H1 (cell line): Measurements from ENCODE around the gene SKIDA1. TPM values are rescaled to one million over a fixed set of nuclear protein-coding genes. Genes with fewer than 3 reads are reported as not detected.
A peak's percentile ranks its signal among the peaks of the same experiment; 100 is the strongest.

Source experiments
- CTCF ChIA-PET: fragments of 300-600 bp; sonication (Branson Sonifier 250); formaldehyde crosslinking; loops from one replicate; lab custom pipeline; 2021; ENCODE audit not compliant: partially characterized antibody; lab: Charles Lee
- POLR2A ChIA-PET: fragments of 300-600 bp; sonication (Branson Sonifier 250); formaldehyde crosslinking; loops from one replicate; lab custom pipeline; 2021; ENCODE audit warnings: inconsistent platforms; ENCODE audit not compliant: partially characterized antibody; lab: Charles Lee
- DNase-seq, 2 experiments: peaks; one replicate each; pipeline versions ENCODE4 v3.0.0 to v3.0.0-alpha.2; 2010 to 2022; ENCODE audit warnings: low spot score in 2 of 2, low read depth in 1 of 2, mixed read lengths in 1 of 2
- FAIRE-seq: peaks from 2 replicates; lab custom pipeline; 2011; peaks lifted over from hg19 to GRCh38; lab: Jason Lieb, UNC
- H2AFZ ChIP-seq: 2 replicates; pipeline ENCODE4 v1.8.1; 2012; ENCODE audit warnings: low read length, inconsistent platforms
- H2AK5ac ChIP-seq: 2 replicates; pipeline ENCODE4 v1.6.1; 2013; ENCODE audit warnings: low read depth, low read length
- H2BK120ac ChIP-seq: replicated peaks from 2 replicates; pipeline ENCODE3; 2013; ENCODE audit warnings: low read depth, low read length, inconsistent platforms
- H2BK12ac ChIP-seq: 2 replicates; pipeline ENCODE4 v1.6.1; 2013; ENCODE audit warnings: low read depth, low read length
- H2BK15ac ChIP-seq: 2 replicates; pipeline ENCODE4 v1.6.1; 2013; ENCODE audit warnings: low read length
- H2BK20ac ChIP-seq: 2 replicates; pipeline ENCODE4 v1.6.1; 2013; ENCODE audit warnings: low read length
- H2BK5ac ChIP-seq: 2 replicates; pipeline ENCODE4 v1.6.1; 2013; ENCODE audit warnings: low read depth, low read length
- H3K14ac ChIP-seq: 2 replicates; pipeline ENCODE4 v1.6.1; 2013; ENCODE audit warnings: inconsistent platforms; ENCODE audit not compliant: insufficient read length
- H3K18ac ChIP-seq: 2 replicates; pipeline ENCODE4 v1.6.1; 2013; ENCODE audit warnings: low read length; ENCODE audit errors: extremely low read depth
- H3K23ac ChIP-seq: 2 replicates; pipeline ENCODE4 v1.6.1; 2013; ENCODE audit warnings: inconsistent platforms; ENCODE audit not compliant: insufficient read length
- H3K23me2 ChIP-seq: 2 replicates; pipeline ENCODE4 v1.6.1; 2013; ENCODE audit warnings: low read depth, low read length
- H3K27ac ChIP-seq: 2 replicates; pipeline ENCODE4 v1.6.1; 2011; ENCODE audit warnings: low read depth, low read length, inconsistent platforms
- H3K27me3 ChIP-seq, 4 experiments: replicated peaks in 1 of 4; 1 replicate in 1 of 4; 2 replicates in 3 of 4; pipeline versions ENCODE4 v1.6.1 to v1.8.1; 2011 to 2013; ENCODE audit warnings: low read length in 3 of 4, mild to moderate bottlenecking in 3 of 4, inconsistent platforms in 2 of 4, mixed read lengths in 2 of 4, moderate library complexity in 1 of 4; ENCODE audit not compliant: control insufficient read depth in 3 of 4, insufficient read depth in 3 of 4; ENCODE audit errors: extremely low read depth in 1 of 4
- H3K36me3 ChIP-seq, 4 experiments: 2 replicates each; pipeline versions ENCODE4 v1.6.1 to v1.8.1; 2011 to 2013; ENCODE audit warnings: mild to moderate bottlenecking in 4 of 4, low read length in 3 of 4, moderate library complexity in 2 of 4, control low read depth in 1 of 4, inconsistent platforms in 1 of 4; ENCODE audit not compliant: insufficient read depth in 4 of 4, control insufficient read depth in 2 of 4
- H3K4ac ChIP-seq: replicated peaks from 2 replicates; pipeline ENCODE3; 2013; ENCODE audit warnings: low read length, low read depth, mixed read lengths, inconsistent platforms; ENCODE audit not compliant: insufficient read length
- H3K4me1 ChIP-seq, 4 experiments: replicated peaks in 1 of 4; 1 replicate in 1 of 4; 2 replicates in 3 of 4; pipeline versions ENCODE4 v1.6.1 to v1.8.1; 2011 to 2013; ENCODE audit warnings: low read length in 3 of 4, inconsistent platforms in 2 of 4, mixed read lengths in 1 of 4; ENCODE audit not compliant: insufficient read depth in 4 of 4, control insufficient read depth in 3 of 4
- H3K4me2 ChIP-seq, 2 experiments: 2 replicates each; pipeline versions ENCODE4 v1.6.1 to v1.8.1; 2011 to 2013; ENCODE audit warnings: low read depth in 2 of 2, low read length in 2 of 2, control low read depth in 1 of 2, inconsistent platforms in 1 of 2, mild to moderate bottlenecking in 1 of 2; ENCODE audit not compliant: insufficient read depth in 1 of 2
- H3K4me3 ChIP-seq, 4 experiments: fragments of 200-600, 300-600 bp in 1 of 4; sonication (generic), shearing (Covaris generic), sonication (Bioruptor Twin) in 1 of 4; 2 replicates each; pipeline versions ENCODE4 v1.5.1 to v1.8.1; 2011 to 2016; ENCODE audit warnings: low read length in 4 of 4, low read depth in 3 of 4, control low read depth in 2 of 4, inconsistent platforms in 2 of 4, mild to moderate bottlenecking in 2 of 4, mixed read lengths in 1 of 4, moderate library complexity in 1 of 4; ENCODE audit not compliant: insufficient read depth in 2 of 4; ENCODE audit errors: extremely low read depth in 1 of 4
- H3K56ac ChIP-seq: replicated peaks from 2 replicates; pipeline ENCODE3; 2013; ENCODE audit warnings: low read depth, mild to moderate bottlenecking, mixed read lengths, low read length, inconsistent platforms; ENCODE audit not compliant: insufficient read length
- H3K79me1 ChIP-seq: 2 replicates; pipeline ENCODE4 v1.6.1; 2013; ENCODE audit warnings: low read depth, low read length, control low read depth
- H3K79me2 ChIP-seq, 2 experiments: 2 replicates each; pipeline versions ENCODE4 v1.6.1 to v1.8.1; 2012 to 2013; ENCODE audit warnings: low read length in 2 of 2, mild to moderate bottlenecking in 2 of 2, inconsistent platforms in 1 of 2; ENCODE audit not compliant: insufficient read depth in 2 of 2, control insufficient read depth in 1 of 2
- H3K9ac ChIP-seq, 4 experiments: replicated peaks in 1 of 4; 1 replicate in 1 of 4; 2 replicates in 3 of 4; pipeline versions ENCODE4 v1.6.1 to v1.8.1; 2011 to 2013; ENCODE audit warnings: low read depth in 3 of 4, low read length in 3 of 4, control low read depth in 2 of 4, mild to moderate bottlenecking in 2 of 4, moderate library complexity in 2 of 4, inconsistent platforms in 1 of 4; ENCODE audit errors: extremely low read depth in 1 of 4
- H3K9me3 ChIP-seq, 2 experiments: 2 replicates each; pipeline versions ENCODE4 v1.6.1 to v1.8.1; 2012 to 2013; ENCODE audit warnings: mild to moderate bottlenecking in 2 of 2, moderate library complexity in 2 of 2, control low read depth in 1 of 2, inconsistent platforms in 1 of 2, low read depth in 1 of 2, low read length in 1 of 2, mixed read lengths in 1 of 2; ENCODE audit not compliant: insufficient read depth in 2 of 2
- H4K20me1 ChIP-seq, 2 experiments: replicated peaks in 1 of 2; 2 replicates each; pipeline versions ENCODE3 to v1.8.1; 2011 to 2013; ENCODE audit warnings: inconsistent platforms in 2 of 2, low read length in 2 of 2, mild to moderate bottlenecking in 1 of 2; ENCODE audit not compliant: insufficient read depth in 2 of 2, control insufficient read depth in 1 of 2
- H4K5ac ChIP-seq: 2 replicates; pipeline ENCODE4 v1.6.1; 2013; ENCODE audit warnings: low read length, low read depth, mixed read lengths, inconsistent platforms; ENCODE audit not compliant: insufficient read length
- H4K8ac ChIP-seq: 2 replicates; pipeline ENCODE4 v1.8.0; 2013; ENCODE audit warnings: mild to moderate bottlenecking, moderate library complexity, low read length, inconsistent platforms; ENCODE audit not compliant: insufficient read depth; ENCODE audit errors: extremely low read depth
- H4K91ac ChIP-seq: replicated peaks from 2 replicates; pipeline ENCODE3; 2013; ENCODE audit warnings: low read length, mixed read lengths, inconsistent platforms; ENCODE audit not compliant: insufficient read length
- CBX8 ChIP-seq: fragments of 300-800, 300-1000 bp; sonication (generic); IDR thresholded peaks from 2 replicates; pipeline ENCODE4 v1.7.1; 2016; ENCODE audit warnings: low read depth, low read length, borderline replicate concordance
- CHD2 ChIP-seq: IDR thresholded peaks from 2 replicates; pipeline ENCODE4 v1.6.1; 2012; ENCODE audit warnings: low read length, improper control_type of control experiment
- CREB1 ChIP-seq: IDR thresholded peaks from 2 replicates; pipeline ENCODE4 v1.6.1; 2012; ENCODE audit warnings: inconsistent platforms
- EZH2 ChIP-seq: fragments of 200-600 bp; sonication (generic); IDR thresholded peaks from 2 replicates; pipeline ENCODE4 v1.7.1; 2012; ENCODE audit warnings: low read depth, mild to moderate bottlenecking, moderate library complexity, low read length, inconsistent platforms; ENCODE audit not compliant: severe bottlenecking
- HDAC2 ChIP-seq, 2 experiments: fragments of 300-600 bp in 1 of 2; sonication (generic) in 1 of 2; IDR thresholded peaks; 2 replicates each; pipeline ENCODE4 v1.6.1; 2011 to 2012; ENCODE audit warnings: low read depth in 2 of 2, low read length in 2 of 2, mild to moderate bottlenecking in 2 of 2, moderate library complexity in 2 of 2, borderline replicate concordance in 1 of 2, inconsistent platforms in 1 of 2
- KDM1A ChIP-seq: fragments of 200-600, 300-600 bp; sonication (generic); IDR thresholded peaks from 2 replicates; pipeline ENCODE4 v1.7.1; 2016; ENCODE audit warnings: mild to moderate bottlenecking, low read length, borderline replicate concordance
- POLR2A ChIP-seq, 2 experiments: IDR thresholded peaks; 1 replicate in 1 of 2; 2 replicates in 1 of 2; pipeline ENCODE4 v1.6.1; 2011; ENCODE audit warnings: low read depth in 2 of 2, low read length in 2 of 2, mild to moderate bottlenecking in 2 of 2; ENCODE audit errors: control extremely low read depth in 1 of 2
- RBBP5 ChIP-seq: IDR thresholded peaks from 2 replicates; pipeline ENCODE4 v1.7.1; 2012; ENCODE audit warnings: low read depth, mild to moderate bottlenecking, inconsistent platforms, low read length, moderate library complexity, borderline replicate concordance
- TAF1 ChIP-seq: IDR thresholded peaks from 2 replicates; pipeline ENCODE4 v1.6.1; 2011; ENCODE audit warnings: mild to moderate bottlenecking, low read depth, low read length
- USF2 ChIP-seq: IDR thresholded peaks from 2 replicates; pipeline ENCODE4 v1.6.1; 2011; ENCODE audit warnings: low read length, improper control_type of control experiment
- WGBS, 2 experiments: shearing (Covaris generic) in 1 of 2; methylation state at CpG; one replicate each; pipeline versions ENCODE4 v1.1.6 to v1.1.7; 2013 to 2015; ENCODE audit warnings: low lambda C conversion rate in 2 of 2, mixed read lengths in 2 of 2, inconsistent platforms in 1 of 2, low coverage in 1 of 2, missing lambda C conversion rate in 1 of 2; ENCODE audit not compliant: insufficient replicate concordance in 2 of 2, insufficient coverage in 1 of 2, insufficient read length in 1 of 2; ENCODE audit errors: extremely low coverage in 1 of 2, missing lambda C conversion rate in 1 of 2; 5-methylcytosine and 5-hydroxymethylcytosine counted together
- polyA plus RNA-seq, 7 experiments: library from polyadenylated mRNA; depleted of rRNA in 3 of 7; stranded (reverse) in 5 of 7; unstranded in 2 of 7; fragments of >200 nt in 5 of 7; fragments of 200-250 nt in 2 of 7; gene quantifications; 1 replicate in 5 of 7; 2 replicates in 1 of 7; 4 replicates in 1 of 7; pipeline versions ENCODE4 v1.2.1 to v1.2.3, GENCODE V29; 2011 to 2013; ENCODE audit warnings: missing spikeins in 2 of 7, mixed read lengths in 2 of 7
- total RNA-seq: library from RNA; stranded (reverse); fragmentation: NEBNext Ultra II Directional; extraction: Animal tissue kit (Norgen Biotek cat#: 25700); gene quantifications from 2 replicates; pipeline ENCODE4 v1.2.1, GENCODE V29; 2021
- TF ChIP-seq, protein P1 (sequence below): IDR thresholded peaks from 2 replicates; pipeline ENCODE4 v1.6.1; 2011; ENCODE audit warnings: low read depth, mild to moderate bottlenecking, low read length; ENCODE audit not compliant: insufficient read depth

The SKIDA1 gene
- total and polyA plus RNA-seq, 2 of the 8 experiments (the other 6 are each of a cell fraction or from before 2014, with no cell fraction given) = 1.5 to 8.0 TPM

GRCh38 chr10:21535494-21535965, 10.0 kb upstream of the SKIDA1 start:
- ChIA-PET CTCF (interaction anchor here (1.9 kb wide), 1 partner anchor 197 kb away, joined by 11 read pairs; no protein-coding TSS in a partner anchor), POLR2A (interaction anchor here (0.7 to 2.4 kb wide), 10 partner anchors 9 to 39 kb away, joined by 3 to 7 read pairs (median 4); no protein-coding TSS in a partner anchor)
- peaks cover 3% of the 10 kb centered on the region; the same call in 1 of the 2 replicates for H3K79me1 ChIP-seq
- H3K27me3 ChIP-seq = no peaks in the 10 kb centered on the region
- H3K18ac ChIP-seq = 0 out of 2 replicates have a peak overlapping the region, but pooled peaks have one; percentile 71
- no peaks in the 10 kb centered on the region for H3K9me3 ChIP-seq
- peak overlapping the region; percentile 15 for H4K5ac ChIP-seq
- WGBS, 2 experiments = 34% methylated on average over 9 of the region's 9 CpGs; no CpG with 5 or more reads in 1 of the 2 experiments
- H4K91ac ChIP-seq = peak overlapping the region; percentile 4
- peak overlapping the region; percentile 89 for H2BK120ac ChIP-seq
- no peak overlapping the region for H4K8ac ChIP-seq
- H3K4me3 ChIP-seq = peak overlapping the region; percentile 63 to 65 (median 64)
- H3K36me3 ChIP-seq = peaks cover 3 to 38% (median 13%) of the 10 kb centered on the region in 4 experiments; a peak in 6 of 8 replicates
- FAIRE-seq (no peak), DNase-seq (no peak)
- no peak overlapping the region for H2BK12ac ChIP-seq
- no peak overlapping the region for H2BK5ac ChIP-seq
- no peaks in the 10 kb centered on the region for H4K20me1 ChIP-seq
- no peak overlapping the region for H2AK5ac ChIP-seq
- peaks cover 4% of the 10 kb centered on the region; the same call in 1 of the 2 replicates for H3K23me2 ChIP-seq
- no peak overlapping the region for H3K27ac ChIP-seq
- H3K79me2 ChIP-seq = peaks cover 8 to 78% of the 10 kb centered on the region in 2 experiments; a peak in 3 of 4 replicates
- no peak overlapping the region for H3K4ac ChIP-seq
- no peak overlapping the region for H3K23ac ChIP-seq
- no peak overlapping the region for H2BK20ac ChIP-seq
- peak overlapping the region; percentile 78 to 79 for H3K4me2 ChIP-seq
- peak overlapping the region in 3 of 4 experiments; percentile 49 to 70 (median 54); a peak in 4 of 7 replicates for H3K9ac ChIP-seq
- H2BK15ac ChIP-seq = no peak overlapping the region
- no peak overlapping the region for H2AFZ ChIP-seq
- peaks cover 0 to 6% (median 4%) of the 10 kb centered on the region in 4 experiments; a peak in 5 of 7 replicates for H3K4me1 ChIP-seq
- H3K56ac ChIP-seq = no peak overlapping the region
- no peak overlapping the region for H3K14ac ChIP-seq
- TF ChIP-seq TAF1 = no peak
- TF ChIP-seq KDM1A = no peak
- no peak for TF ChIP-seq POLR2A (IDR thresholded peaks at IDR 0.05; ENCODE audit: control extremely low read depth in 1 of 2, low read depth in 2 of 2, low read length in 2 of 2)
- TF ChIP-seq CREB1 = no peak
- no peak for TF ChIP-seq CBX8
- TF ChIP-seq RBBP5 = no peak
- no peak for TF ChIP-seq HDAC2 (IDR thresholded peaks at IDR 0.05; ENCODE audit: borderline replicate concordance in 1 of 2, low read depth in 2 of 2, low read length in 2 of 2)
- TF ChIP-seq USF2 = no peak
- TF ChIP-seq CHD2 = no peak
- no peak for TF ChIP-seq EZH2
- TF ChIP-seq, protein P1, sequence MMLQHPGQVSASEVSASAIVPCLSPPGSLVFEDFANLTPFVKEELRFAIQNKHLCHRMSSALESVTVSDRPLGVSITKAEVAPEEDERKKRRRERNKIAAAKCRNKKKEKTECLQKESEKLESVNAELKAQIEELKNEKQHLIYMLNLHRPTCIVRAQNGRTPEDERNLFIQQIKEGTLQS = no peak
